Loucy (cell line): ENCODE results near the gene NRG3.

Experiments
- H2AFZ ChIP-seq: fragments of 200-600 bp; sonication (generic); 2 replicates; pipeline ENCODE4 v1.6.0; 2016; ENCODE audit warnings: antibody characterized with exemption, mild to moderate bottlenecking, low read length, moderate library complexity
- H3F3A ChIP-seq: fragments of 200-600 bp; 2 replicates; pipeline ENCODE4 v1.6.0; 2016; ENCODE audit warnings: antibody characterized with exemption, low read depth, mild to moderate bottlenecking
- H3K27me3 ChIP-seq: fragments of 200-600 bp; sonication (generic); 2 replicates; pipeline ENCODE4 v1.6.1; 2014; ENCODE audit warnings: low read length, mild to moderate bottlenecking; ENCODE audit not compliant: insufficient read depth, poor library complexity, severe bottlenecking
- H3K36me3 ChIP-seq: fragments of 200-600 bp; sonication (generic); 2 replicates; pipeline ENCODE4 v1.6.1; 2016; ENCODE audit warnings: low read length; ENCODE audit not compliant: insufficient read depth
- H3K4me1 ChIP-seq: fragments of 200-600 bp; sonication (generic); 2 replicates; pipeline ENCODE4 v1.5.1; 2014; ENCODE audit warnings: low read length, mild to moderate bottlenecking; ENCODE audit not compliant: insufficient read depth, poor library complexity, severe bottlenecking
- H3K4me2 ChIP-seq: fragments of 200-600 bp; sonication (generic); 2 replicates; pipeline ENCODE4 v1.6.0; 2014; ENCODE audit warnings: antibody characterized with exemption, low read length, low read depth, mild to moderate bottlenecking; ENCODE audit not compliant: poor library complexity, severe bottlenecking
- H3K4me3 ChIP-seq: fragments of 200-600 bp; sonication (generic); 2 replicates; pipeline ENCODE4 v1.5.1; 2014; ENCODE audit warnings: low read length, mild to moderate bottlenecking, mixed read lengths; ENCODE audit not compliant: poor library complexity, severe bottlenecking
- H3K79me2 ChIP-seq: fragments of 200-600 bp; sonication (generic); 2 replicates; pipeline ENCODE4 v1.6.1; 2014; ENCODE audit warnings: low read length; ENCODE audit not compliant: insufficient read depth
- H3K9ac ChIP-seq: fragments of 200-600 bp; sonication (generic); 2 replicates; pipeline ENCODE4 v1.6.0; 2014; ENCODE audit warnings: mild to moderate bottlenecking, low read depth, low read length, moderate library complexity; ENCODE audit not compliant: poor library complexity, severe bottlenecking
- H3K9me2 ChIP-seq: fragments of 200-600 bp; sonication (generic); replicated peaks from 2 replicates; pipeline ENCODE4 v1.6.1; 2016; ENCODE audit warnings: low read depth, low read length, mixed read lengths
- H3K9me3 ChIP-seq: fragments of 200-600 bp; sonication (generic); 2 replicates; pipeline ENCODE4 v1.6.1; 2014; ENCODE audit warnings: mild to moderate bottlenecking, antibody characterized with exemption, low read length, low read depth; ENCODE audit not compliant: insufficient read depth
- H4K20me1 ChIP-seq: fragments of 200-600 bp; sonication (generic); 2 replicates; pipeline ENCODE4 v1.6.0; 2014; ENCODE audit warnings: antibody characterized with exemption, low read length, mild to moderate bottlenecking; ENCODE audit not compliant: insufficient read depth, poor library complexity, severe bottlenecking
- CTCF ChIP-seq: fragments of 200-600 bp; sonication (generic); conservative IDR thresholded peaks from 2 replicates; pipeline ENCODE4 v1.5.1; 2014; ENCODE audit warnings: mild to moderate bottlenecking, antibody characterized with exemption, low read length
- EZH2phosphoT487 ChIP-seq: fragments of 200-600 bp; IDR thresholded peaks from 2 replicates; pipeline ENCODE4 v1.6.1; 2018; ENCODE audit warnings: antibody characterized with exemption, mild to moderate bottlenecking, moderate library complexity, borderline replicate concordance

Gene NRG3

DNA sequence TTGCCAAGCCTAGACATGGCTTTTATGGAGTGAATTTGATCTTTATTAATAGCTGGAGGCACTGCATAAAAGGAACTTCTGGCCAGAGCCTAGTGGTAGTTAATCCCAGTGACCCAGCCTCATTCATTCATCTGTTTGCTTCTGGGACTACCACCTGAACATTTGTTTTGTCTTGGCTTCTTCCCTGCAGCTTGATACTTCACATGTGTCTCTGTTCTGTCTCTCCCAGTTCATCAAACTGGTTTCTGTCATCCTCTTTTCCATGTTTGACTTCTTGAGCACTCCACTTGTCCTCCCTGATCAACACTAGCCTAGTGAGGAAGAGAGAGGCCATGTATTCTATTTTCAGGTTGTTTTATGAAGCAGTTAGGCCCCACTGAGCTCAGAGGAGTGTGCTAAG is 163.6 kb downstream of the NRG3 start:
- H3K36me3 ChIP-seq = no peaks in the 10 kb centered on the region
- TF ChIP-seq EZH2phosphoT487 (no peak), CTCF (no peak)
- H3K79me2 ChIP-seq = no peaks in the 10 kb centered on the region
- no peaks in the 10 kb centered on the region for H3K9me3 ChIP-seq
- H3K4me2 ChIP-seq = no peak overlapping the region
- H2AFZ ChIP-seq = no peak overlapping the region
- H3K9me2 ChIP-seq = no peaks in the 10 kb centered on the region
- H3F3A ChIP-seq = no peaks in the 10 kb centered on the region
- no peak overlapping the region for H3K4me3 ChIP-seq
- H3K27me3 ChIP-seq = no peaks in the 10 kb centered on the region
- no peak overlapping the region for H3K9ac ChIP-seq
- H4K20me1 ChIP-seq = no peaks in the 10 kb centered on the region
- H3K4me1 ChIP-seq = no peaks in the 10 kb centered on the region

DNA sequence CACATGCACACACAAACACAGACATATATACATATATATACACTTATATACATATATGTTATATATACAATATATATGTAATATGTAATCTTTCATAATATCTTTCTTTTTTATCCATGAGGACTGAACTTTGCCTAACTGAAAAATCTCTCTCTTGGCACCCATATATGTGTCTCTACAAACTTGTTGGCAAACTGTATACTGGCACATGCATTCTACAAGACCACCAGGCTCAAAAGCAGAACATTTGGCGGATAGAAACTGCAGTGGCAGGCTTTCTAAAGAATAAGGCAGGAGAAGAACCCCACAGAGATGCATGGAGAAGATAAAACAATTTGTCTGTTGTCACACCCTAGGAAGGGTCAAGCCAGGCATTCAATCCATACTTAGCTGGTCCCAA is 165.3 kb downstream of the NRG3 start:
- Histone ChIP-seq H3K4me3 (no peak overlapping the region), H3K27me3 (no peaks in the 10 kb centered on the region), H3K9me2 (no peaks in the 10 kb centered on the region), H3K4me2 (no peak overlapping the region), H3K9ac (no peak overlapping the region), H2AFZ (no peak overlapping the region), H3K36me3 (no peaks in the 10 kb centered on the region), H4K20me1 (no peaks in the 10 kb centered on the region), H3K9me3 (no peaks in the 10 kb centered on the region), H3F3A (no peaks in the 10 kb centered on the region), H3K4me1 (no peaks in the 10 kb centered on the region), H3K79me2 (no peaks in the 10 kb centered on the region)
- no peak for TF ChIP-seq CTCF
- TF ChIP-seq EZH2phosphoT487 = no peak

DNA sequence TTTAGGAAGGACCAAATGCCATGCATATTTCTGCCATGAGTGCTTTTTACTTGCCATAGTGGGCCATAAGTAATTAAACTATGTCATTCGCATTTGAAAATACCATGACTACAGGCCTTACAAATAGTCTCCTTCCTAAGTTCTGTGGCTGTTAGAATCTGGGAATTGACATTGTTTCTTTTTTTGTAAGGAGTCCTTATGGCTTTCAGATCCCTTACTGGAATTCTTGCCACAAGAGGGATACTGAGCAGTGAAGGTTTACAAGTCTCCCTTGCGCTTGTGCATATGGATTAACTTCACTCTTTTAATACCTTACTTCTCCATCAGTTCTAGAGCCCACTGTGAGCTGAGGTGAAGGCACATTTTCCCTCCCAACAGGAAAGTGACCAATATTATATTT is 166.0 kb downstream of the NRG3 start:
- no peaks in the 10 kb centered on the region for H3K27me3 ChIP-seq
- H3K9ac ChIP-seq = no peak overlapping the region
- H3F3A ChIP-seq = no peaks in the 10 kb centered on the region
- no peaks in the 10 kb centered on the region for H3K36me3 ChIP-seq
- no peaks in the 10 kb centered on the region for H3K79me2 ChIP-seq
- no peaks in the 10 kb centered on the region for H3K9me2 ChIP-seq
- H3K4me3 ChIP-seq = no peak overlapping the region
- H2AFZ ChIP-seq = no peak overlapping the region
- TF ChIP-seq CTCF (no peak), EZH2phosphoT487 (no peak)
- H3K9me3 ChIP-seq = no peaks in the 10 kb centered on the region
- H3K4me2 ChIP-seq = no peak overlapping the region
- H3K4me1 ChIP-seq = no peaks in the 10 kb centered on the region
- H4K20me1 ChIP-seq = no peaks in the 10 kb centered on the region
